Measurements from ENCODE around the gene JARID2. TPM values are rescaled to one million over a fixed set of nuclear protein-coding genes. Genes with fewer than 3 reads are reported as not detected.
A peak's percentile ranks its signal among the peaks of the same experiment; 100 is the strongest.

Gene JARID2
- total and polyA plus RNA-seq, 9 of the 15 experiments (the other 6 are each of a cell fraction or from before 2014, with no cell fraction given), result 5.0 to 29.0 (median 15.6) TPM

- peak in 1 of 2 experiments; percentile 85; a peak in 2 of 4 replicates for TF ChIP-seq FOXA3 (CRISPR knock-in tag; conservative IDR thresholded peaks at IDR 0.05 in 1 of 2, IDR thresholded peaks at IDR 0.05 in 1 of 2)
- TF ChIP-seq DEAF1 (CRISPR knock-in tag; IDR thresholded peaks at IDR 0.05), result no peak; the same call in 1 of the 2 replicates
- TF ChIP-seq TGIF2 (CRISPR knock-in tag; IDR thresholded peaks at IDR 0.05), result no peak
- TF ChIP-seq PRMT5 (CRISPR knock-in tag; IDR thresholded peaks at IDR 0.05), result no peak
- no peak for TF ChIP-seq ZNF347 (CRISPR knock-in tag; IDR thresholded peaks at IDR 0.05; ENCODE audit: low read depth)
- no peak for TF ChIP-seq PHF8 (IDR thresholded peaks at IDR 0.05; ENCODE audit: borderline replicate concordance, low read length)
- no peak for TF ChIP-seq GABPB2 (CRISPR knock-in tag; conservative IDR thresholded peaks at IDR 0.05)
- TF ChIP-seq ZNF121 (CRISPR knock-in tag; conservative IDR thresholded peaks at IDR 0.05), result no peak
- no peak for TF ChIP-seq PPARD (CRISPR knock-in tag; IDR thresholded peaks at IDR 0.05)
- TF ChIP-seq MNT (conservative IDR thresholded peaks at IDR 0.05), result 0 out of 4 replicates have a peak, but pooled peaks of 1 of the 2 experiments have one; percentile 18
- no peak for TF ChIP-seq ZNF586 (CRISPR knock-in tag; conservative IDR thresholded peaks at IDR 0.05)
- TF ChIP-seq LARP7 (IDR thresholded peaks at IDR 0.05), result no peak
- no peak for TF ChIP-seq MYNN (IDR thresholded peaks at IDR 0.05)
- TF ChIP-seq MYNN (CRISPR knock-in tag; IDR thresholded peaks at IDR 0.05), result no peak
- TF ChIP-seq ZBTB7A (IDR thresholded peaks at IDR 0.05; ENCODE audit: borderline replicate concordance, control insufficient read depth, low read depth, low read length), result no peak
- no peak for TF ChIP-seq ZNF740 (CRISPR knock-in tag; IDR thresholded peaks at IDR 0.05)
- TF ChIP-seq ZNF740 (tag; IDR thresholded peaks at IDR 0.05), result no peak
- TF ChIP-seq TEAD2 (tag; IDR thresholded peaks at IDR 0.05), result no peak
- no peak for TF ChIP-seq NELFE (IDR thresholded peaks at IDR 0.05; ENCODE audit: insufficient read depth, insufficient read length)
- TF ChIP-seq ZNF280A (IDR thresholded peaks at IDR 0.05; ENCODE audit: low read depth, partially characterized antibody), result no peak
- no peak for TF ChIP-seq NFXL1 (CRISPR knock-in tag; IDR thresholded peaks at IDR 0.05)
- no peak for TF ChIP-seq HDAC3 (IDR thresholded peaks at IDR 0.05; ENCODE audit: borderline replicate concordance, partially characterized antibody)
- no peak for TF ChIP-seq HDGF (IDR thresholded peaks at IDR 0.05)
Measured at GRCh38 chr6:15254070-15254975, 8.5 kb downstream of the JARID2 start (continued).

All from K562 (cell line).